Urothelium cell line (cell line): ENCODE results near the gene SAXO2.
A peak's percentile ranks its signal among the peaks of the same experiment; 100 is the strongest.
"Not testable (repeated sequence)": the region's sequence is repeated elsewhere in the genome, so short reads cannot be mapped to it uniquely, and the experiment has no call there.

Experiments used
- DNase-seq: peaks from one replicate; pipeline ENCODE4 v3.0.0; 2011; ENCODE audit warnings: low spot score, mixed read lengths
- FAIRE-seq: peaks from 2 replicates; lab custom pipeline; 2011; peaks lifted over from hg19 to GRCh38; lab: Jason Lieb, UNC

The SAXO2 gene

GRCh38 chr15:82262422-82263026, at the start of gene SAXO2, which contains the start of gene EFL1:
SAXO2 (plus strand) TSS chr15:82262818; CDS start chr15:82262880, 62 bp downstream.
EFL1 (minus strand) TSS chr15:82262734; CDS start chr15:82261778, 956 bp downstream.
- peak; percentile 13 for FAIRE-seq
- peak; percentile 93 for DNase-seq

GRCh38 chr15:82216092-82216491, 46.5 kb upstream of the SAXO2 start:
- not testable (repeated sequence) for DNase-seq, FAIRE-seq

DNA sequence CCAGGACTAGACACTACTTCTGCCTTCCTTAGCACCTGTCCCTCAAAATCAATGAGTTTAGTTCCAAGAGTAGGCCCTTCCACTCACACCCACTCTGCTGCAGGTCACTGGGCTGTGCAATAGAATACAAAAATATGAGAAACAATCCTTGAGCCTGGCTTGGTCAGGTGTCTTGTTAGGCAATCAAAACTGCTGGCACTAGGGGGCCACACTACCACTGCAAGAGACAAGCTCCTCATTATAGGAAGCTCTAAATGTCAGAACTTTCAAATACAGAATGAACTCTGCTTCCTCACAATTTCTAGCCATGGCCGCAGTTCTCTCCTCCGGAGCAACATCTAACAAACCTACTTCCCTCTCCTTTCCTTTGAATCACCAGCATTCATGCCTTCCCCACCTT, 41.1 kb upstream of the SAXO2 start:
- FAIRE-seq: not testable (repeated sequence)
- peak; percentile 8 for DNase-seq

DNA sequence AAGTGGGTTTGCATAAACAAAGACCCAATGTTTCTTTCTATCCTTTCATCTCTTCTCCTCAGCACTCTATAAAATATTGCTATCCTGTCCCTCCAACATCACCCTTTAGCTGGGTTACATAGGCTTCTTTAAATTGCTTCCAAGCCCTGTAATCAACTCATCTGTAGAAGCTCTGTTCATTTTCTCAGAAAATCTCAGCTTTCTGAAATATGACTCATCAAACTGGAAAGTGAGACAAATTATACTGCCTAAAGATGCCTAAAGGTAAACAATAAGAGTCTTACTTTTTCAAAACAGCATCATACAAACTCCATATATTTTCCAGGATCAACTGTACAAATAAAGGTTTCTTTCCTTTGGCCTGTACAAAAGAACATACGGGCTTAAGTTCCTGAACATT, 33.9 kb upstream of the SAXO2 start:
- FAIRE-seq (no peak), DNase-seq (no peak)

- DNase-seq: no peak
- FAIRE-seq: no peak
Measured at GRCh38 chr15:82231233-82231632, 31.4 kb upstream of the SAXO2 start.

DNA sequence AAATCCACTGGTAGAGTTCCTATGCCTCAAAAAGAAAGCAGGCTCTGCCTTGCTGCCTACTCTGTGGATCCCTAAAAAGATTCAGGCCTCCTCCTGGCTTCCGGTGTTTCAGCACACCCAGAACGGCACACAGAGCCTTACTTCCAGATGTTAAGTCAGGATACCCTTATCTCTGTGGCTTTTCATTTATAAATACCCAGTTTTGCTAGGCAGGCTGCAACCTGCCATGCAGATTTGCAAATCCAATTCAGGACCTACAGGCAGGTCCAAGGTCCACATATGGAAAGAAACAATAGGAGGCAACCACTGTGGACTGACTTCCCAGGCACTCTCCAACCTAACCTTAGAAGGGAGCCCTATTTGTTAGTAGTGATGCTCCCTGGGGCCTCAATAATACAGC, 30.8 kb upstream of the SAXO2 start:
- FAIRE-seq: no peak

DNA sequence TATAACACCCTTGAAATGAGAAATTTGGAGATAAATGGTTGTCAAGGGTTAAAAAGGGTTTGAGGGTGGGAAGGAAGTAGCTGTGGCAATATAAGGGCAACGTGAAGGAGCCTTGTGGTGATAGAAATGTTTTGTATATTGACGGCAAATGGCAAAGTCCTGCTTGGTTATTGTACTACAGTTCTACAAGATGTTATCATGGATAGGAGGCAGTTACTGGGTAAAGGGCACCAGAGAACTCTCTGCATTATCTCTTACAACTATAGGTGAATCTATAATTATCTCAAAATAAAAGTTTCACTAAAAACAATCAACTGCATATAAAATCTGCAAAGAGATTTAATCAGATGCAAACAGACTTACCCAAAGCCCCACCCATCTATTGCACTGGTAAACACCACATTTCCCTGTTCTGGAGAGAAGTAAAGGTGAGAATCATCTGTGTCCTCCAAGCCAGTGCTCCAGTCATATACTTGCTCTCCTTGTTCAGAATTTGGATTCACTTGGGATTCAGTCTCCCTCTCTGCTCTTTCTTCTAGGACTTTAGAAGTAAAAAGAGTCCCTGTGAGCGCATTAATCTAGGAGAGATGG, 24.6 kb upstream of the SAXO2 start:
- not testable (repeated sequence) for DNase-seq, FAIRE-seq

More for the DNA sequence above, 30.8 kb upstream of the SAXO2 start:
- DNase-seq: no peak

GRCh38 chr15:82239685-82240391, 22.8 kb upstream of the SAXO2 start:
- FAIRE-seq: no peak
- no peak for DNase-seq

GRCh38 chr15:82241836-82242499, 20.6 kb upstream of the SAXO2 start:
- not testable (repeated sequence) for FAIRE-seq

DNA sequence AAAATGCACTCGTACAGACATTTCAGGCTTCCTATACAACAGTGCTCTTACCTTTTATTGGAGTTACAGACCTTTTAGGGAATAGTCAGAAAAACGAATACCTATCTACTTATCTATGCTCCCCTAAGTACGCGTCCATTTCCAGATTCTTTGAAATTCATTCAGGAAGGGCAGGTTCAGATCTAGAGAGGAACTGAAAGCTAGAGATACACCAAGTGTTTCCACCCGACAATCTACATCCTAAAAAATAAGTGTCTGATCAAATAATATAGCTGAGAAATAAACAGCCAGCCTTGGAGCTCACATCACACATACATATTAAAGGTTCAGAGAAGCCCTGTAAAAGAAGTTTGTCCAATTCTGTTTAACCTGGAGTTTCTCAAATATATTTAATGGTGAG, 19.0 kb upstream of the SAXO2 start:
- DNase-seq, FAIRE-seq: not testable (repeated sequence)

More at GRCh38 chr15:82241836-82242499, 20.6 kb upstream of the SAXO2 start:
- not testable (repeated sequence) for DNase-seq

GRCh38 chr15:82245956-82246355, 16.7 kb upstream of the SAXO2 start:
- not testable (repeated sequence) for DNase-seq, FAIRE-seq

GRCh38 chr15:82248261-82248660, 14.4 kb upstream of the SAXO2 start:
- DNase-seq, FAIRE-seq: not testable (repeated sequence)

DNA sequence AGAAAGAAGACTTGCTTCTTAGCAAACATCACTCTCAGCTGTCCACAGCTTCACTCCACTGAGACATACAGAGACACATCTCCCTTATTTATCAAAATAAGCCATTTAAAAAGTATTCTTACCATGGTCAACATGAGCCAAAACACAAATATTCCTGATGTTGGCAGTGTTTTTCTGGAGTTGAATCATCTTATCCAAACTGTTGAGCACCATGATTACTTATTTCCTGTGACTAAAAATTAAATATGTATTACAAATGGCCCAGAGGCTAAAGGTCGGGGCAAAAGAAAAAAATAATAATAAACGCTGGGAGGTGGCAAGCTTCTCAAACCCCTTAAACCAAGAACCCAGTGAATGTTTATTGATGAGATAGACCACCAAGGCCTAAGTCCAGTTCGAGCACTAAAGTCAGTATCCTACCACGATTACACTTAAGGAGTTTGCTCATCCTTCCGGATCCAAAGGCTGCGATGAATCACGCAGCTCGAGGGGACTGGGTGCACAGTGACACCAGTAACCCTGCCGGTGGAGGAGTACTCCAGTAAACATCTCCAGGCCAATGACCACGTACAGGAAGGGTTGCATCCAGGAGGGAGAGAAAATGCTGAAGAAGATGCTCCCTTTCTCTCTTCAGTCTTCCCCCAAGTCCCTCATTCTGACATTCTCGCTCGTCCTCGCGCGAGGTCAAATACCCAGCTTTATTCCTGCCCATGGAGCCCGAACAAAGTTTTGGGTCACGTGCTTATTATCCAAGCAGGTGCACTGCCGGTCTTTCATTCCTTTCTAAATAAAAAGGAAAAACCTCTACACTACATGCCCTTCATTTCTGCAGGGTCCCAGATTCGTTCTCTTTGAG, 824 bp upstream of the SAXO2 start:
- DNase-seq (peak; percentile 38), FAIRE-seq (peak; percentile 98)

DNA sequence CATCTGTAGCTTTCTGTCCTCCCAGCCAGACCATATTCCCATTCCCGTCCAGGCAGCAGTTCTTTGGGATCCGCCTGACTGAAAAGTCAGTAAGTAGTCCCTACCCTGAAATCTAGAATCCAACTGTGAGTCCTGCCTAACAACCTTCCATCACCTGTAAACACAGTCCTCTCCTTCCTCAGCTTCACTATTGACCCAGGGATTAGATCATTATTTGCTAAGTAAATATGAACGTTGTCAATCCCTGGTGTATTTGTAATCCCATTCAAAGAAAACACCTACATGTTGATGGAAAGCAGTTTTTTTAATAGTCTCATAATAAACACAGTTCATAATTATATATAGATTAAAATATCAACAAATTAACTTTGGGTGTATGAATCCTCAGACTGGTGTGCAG, 732 bp downstream of the SAXO2 start:
- FAIRE-seq: no peak
- DNase-seq: no peak

GRCh38 chr15:82267137-82267536, 4.5 kb downstream of the SAXO2 start:
- not testable (repeated sequence) for DNase-seq, FAIRE-seq

DNA sequence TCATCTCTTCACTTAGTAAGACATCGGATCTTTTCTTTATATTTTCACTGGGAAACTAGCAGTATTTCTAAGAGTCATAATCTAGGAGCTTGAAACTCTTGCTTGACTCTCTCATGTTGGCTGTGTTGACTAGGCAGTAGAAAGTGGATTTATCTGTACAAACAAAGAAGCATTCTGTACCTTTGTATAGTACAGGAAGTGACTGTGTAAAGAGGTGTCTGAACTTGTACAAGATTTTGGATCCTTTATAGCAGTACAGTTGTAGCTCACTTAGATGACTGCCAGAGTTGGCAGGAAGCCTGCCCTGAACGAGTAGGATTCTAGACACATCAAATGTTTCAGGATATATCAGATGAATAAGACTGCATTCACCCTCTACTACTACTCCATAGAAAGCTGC, 5.8 kb downstream of the SAXO2 start:
- DNase-seq: not testable (repeated sequence)
- peak; percentile 76 for FAIRE-seq

- FAIRE-seq: no peak
- DNase-seq: no peak
Measured at GRCh38 chr15:82272154-82272553, 9.5 kb downstream of the SAXO2 start.

DNA sequence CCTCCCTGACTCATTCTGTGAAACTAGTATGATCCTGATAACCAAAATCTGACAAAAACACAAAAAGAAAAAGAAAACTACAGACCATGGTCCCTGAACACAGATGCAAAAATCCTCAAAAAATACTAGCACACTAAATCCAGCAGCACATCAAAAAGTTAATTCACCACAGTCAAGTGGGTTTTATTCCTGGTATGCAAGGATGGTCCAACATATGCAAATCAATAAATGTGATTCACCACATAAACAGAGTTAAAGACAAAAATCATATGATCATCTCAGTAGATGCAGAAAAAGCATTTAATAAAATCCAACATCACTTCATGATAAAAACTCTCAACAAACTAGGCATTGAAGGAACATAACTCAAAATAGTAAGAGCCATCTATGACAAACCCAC, 12.8 kb downstream of the SAXO2 start:
- FAIRE-seq: no peak
- no peak for DNase-seq

GRCh38 chr15:82281276-82281675, 18.7 kb downstream of the SAXO2 start:
- not testable (repeated sequence) for DNase-seq

GRCh38 chr15:82282386-82282785, 19.8 kb downstream of the SAXO2 start:
- DNase-seq, FAIRE-seq: not testable (repeated sequence)

More at GRCh38 chr15:82281276-82281675, 18.7 kb downstream of the SAXO2 start:
- not testable (repeated sequence) for FAIRE-seq
